ENCODE measurements around the gene GRK4.

Gene GRK4

GRCh38 chr4:3010998-3011397 is 47.6 kb downstream of the GRK4 start:
- peak; percentile 23 for DNase-seq (ENCODE audit: low read depth, low spot score)

- no peak for DNase-seq (ENCODE audit: low read depth, low spot score)
Observed at GRCh38 chr4:3011456-3012220, 48.3 kb downstream of the GRK4 start.

DNA sequence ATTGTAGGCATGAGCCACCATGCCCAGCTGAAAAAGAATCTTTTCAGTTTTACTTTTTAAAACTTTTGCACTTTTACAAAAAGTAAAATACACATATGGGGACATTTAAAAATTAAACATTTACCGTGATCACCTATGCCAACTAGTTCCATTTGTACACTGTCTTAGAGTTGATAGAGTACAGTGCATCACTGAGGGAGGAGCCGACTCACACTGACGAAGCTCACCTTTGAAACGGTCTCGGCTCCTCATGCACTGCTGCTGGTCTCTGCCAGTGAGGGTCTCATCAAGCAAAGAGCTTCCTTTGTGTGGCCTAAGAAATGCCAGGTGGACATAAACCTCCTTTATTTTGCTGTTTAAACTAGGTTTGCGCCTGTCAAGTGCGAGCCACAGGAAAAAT is 50.0 kb downstream of the GRK4 start:
- no peak for DNase-seq (ENCODE audit: low read depth, low spot score)

GRCh38 chr4:3013839-3014350 is 50.5 kb downstream of the GRK4 start:
- DNase-seq (ENCODE audit: low read depth, low spot score) = no peak

DNA sequence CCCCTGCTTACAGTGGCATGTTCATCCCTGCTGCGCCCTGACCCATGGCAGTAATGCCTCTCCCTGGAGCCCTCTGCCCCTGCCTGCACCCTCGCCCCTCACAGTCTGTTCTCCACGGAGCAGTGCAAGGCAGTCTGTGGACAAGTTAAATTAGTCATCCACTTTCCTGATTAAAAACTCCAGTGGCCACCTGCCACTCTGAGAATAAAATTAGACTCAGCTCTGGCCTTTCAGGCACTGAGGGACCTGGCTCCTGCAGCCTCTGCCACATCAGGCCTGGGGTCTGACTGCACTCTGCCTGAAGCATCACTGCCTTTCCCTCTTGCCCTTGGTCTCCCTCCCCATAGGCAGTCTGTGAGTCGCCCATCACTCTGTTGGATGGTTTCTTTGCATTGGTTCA is 53.6 kb downstream of the GRK4 start:
- no peak for DNase-seq (ENCODE audit: low read depth, low spot score)

GRCh38 chr4:3017504-3017903 is 54.1 kb downstream of the GRK4 start:
- peak; percentile 48 for DNase-seq (ENCODE audit: low read depth, low spot score)

- no peak for DNase-seq (ENCODE audit: low read depth, low spot score)
Observed at GRCh38 chr4:3019145-3019846, 55.9 kb downstream of the GRK4 start.

- DNase-seq (ENCODE audit: low read depth, low spot score) = no peak
Observed at GRCh38 chr4:3021127-3021526, 57.8 kb downstream of the GRK4 start.

- DNase-seq (ENCODE audit: low read depth, low spot score) = no peak
Observed at GRCh38 chr4:3021627-3022026, 58.3 kb downstream of the GRK4 start.

DNA sequence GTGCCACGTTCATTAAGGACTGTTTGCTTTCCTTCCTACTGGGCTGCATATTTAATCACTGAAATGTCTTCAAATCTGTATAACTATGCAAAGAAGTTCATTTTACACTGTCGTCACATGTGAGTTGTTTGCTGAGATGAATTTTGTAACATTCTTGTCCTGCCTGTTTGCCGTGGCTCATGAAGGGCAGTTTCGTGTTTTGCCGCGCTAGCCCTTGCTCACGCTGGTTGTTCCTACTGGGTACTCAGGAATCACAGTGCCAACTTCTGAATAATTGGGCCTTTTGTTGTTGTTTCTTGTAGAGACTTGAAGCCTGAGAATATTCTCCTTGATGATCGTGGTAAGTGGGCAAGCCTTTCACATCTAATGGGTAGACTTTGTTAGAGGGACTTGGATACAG is 58.7 kb downstream of the GRK4 start:
- no peak for DNase-seq (ENCODE audit: low read depth, low spot score)

DNA sequence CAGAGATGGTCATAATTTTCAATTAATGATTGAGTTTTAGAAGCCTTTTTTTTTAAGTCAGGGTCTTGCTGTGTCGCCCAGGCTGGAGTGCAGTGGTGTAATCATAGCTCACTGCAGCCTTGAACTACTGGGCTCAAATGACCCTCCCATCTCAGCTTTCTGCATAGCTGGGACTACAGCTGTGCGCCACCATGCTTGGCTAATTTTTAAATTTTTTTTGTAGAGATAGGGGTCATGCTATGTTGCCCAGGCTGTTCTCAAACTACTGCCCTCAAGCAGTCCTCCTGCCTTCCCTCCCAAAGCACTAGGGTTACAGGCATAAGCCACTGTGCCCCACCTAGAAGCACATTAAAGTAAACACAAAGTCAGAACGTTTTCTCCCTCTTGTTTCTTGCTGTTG is 59.3 kb downstream of the GRK4 start:
- no peak for DNase-seq (ENCODE audit: low read depth, low spot score)

DNA sequence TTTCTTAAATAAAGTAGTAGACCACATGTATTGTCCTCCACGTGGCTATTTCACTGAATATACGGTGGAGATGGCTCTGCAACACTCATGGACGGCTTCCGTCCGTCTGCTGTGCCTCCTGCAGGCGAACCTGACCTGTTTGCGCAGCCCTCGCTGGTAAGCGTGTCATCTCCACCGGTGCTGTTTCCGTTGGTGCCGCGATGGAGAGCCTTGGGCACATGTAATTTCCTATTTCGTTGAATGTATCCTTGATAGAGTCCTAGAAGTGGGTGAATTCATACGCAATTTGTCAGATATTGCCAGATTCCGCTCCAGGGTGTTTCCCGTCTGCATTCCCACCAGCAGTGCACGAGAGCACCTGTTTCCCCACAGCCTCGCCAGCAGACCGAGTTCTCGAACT is 62.5 kb downstream of the GRK4 start:
- no peak for DNase-seq (ENCODE audit: low read depth, low spot score)

DNA sequence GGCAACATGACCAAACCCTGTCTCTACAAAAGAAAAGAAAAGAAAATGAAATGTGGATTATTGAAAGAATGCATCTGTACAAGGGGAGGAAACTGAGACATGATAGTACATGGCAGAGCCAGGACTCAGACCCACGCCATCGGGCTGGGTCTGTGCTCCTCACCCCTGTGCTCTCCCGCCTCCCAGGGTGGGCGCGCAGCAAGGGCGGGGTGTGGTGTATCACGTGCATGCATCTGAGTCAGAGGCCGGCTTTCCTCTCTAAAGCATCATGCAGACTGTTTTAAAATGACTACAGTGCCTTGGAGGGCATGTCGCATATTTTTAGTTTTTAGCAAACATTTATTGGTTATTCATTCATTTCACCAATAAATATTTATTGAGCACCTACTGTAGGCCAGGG is 63.2 kb downstream of the GRK4 start:
- DNase-seq (ENCODE audit: low read depth, low spot score) = no peak

GRCh38 chr4:3029464-3029863 is 66.1 kb downstream of the GRK4 start:
- DNase-seq (ENCODE audit: low read depth, low spot score) = no peak

- DNase-seq (ENCODE audit: low read depth, low spot score) = no peak
Observed at GRCh38 chr4:3030566-3031356, 67.4 kb downstream of the GRK4 start.

DNA sequence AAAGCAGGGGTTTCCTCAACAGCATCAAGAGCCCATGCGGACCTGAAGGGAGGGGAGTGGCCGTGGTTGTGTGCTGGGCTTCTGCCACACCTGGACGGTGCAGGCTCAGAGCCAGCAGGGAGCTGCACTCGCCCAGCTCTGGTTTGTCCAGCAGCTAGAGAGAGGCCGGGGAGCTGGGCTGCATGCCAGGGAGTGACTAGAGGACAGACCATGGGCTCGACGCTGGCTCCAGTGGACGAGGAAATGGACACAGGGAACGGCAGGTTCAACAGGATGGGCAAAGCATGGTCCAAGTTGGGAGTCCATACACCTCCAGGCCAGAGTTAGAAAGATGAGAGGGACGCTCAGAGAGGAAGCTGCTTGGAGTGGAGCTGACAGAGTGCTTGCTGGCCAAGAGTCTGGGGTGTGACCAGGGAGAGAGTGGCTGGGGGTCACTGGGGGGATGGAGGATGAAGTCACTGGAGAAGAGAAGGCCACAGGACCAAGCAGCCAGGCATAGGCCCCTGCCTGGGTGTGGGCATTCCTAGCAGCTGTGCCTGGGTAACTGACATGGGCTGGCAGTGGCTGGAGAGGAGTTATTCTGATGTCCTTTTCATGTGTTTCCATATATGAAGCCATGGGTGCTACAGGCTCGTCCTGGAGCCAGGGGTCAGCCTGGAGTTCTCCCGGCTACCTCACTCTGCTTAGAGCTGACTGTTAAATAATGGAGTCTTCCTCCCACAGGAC is 68.1 kb downstream of the GRK4 start:
- no peak for DNase-seq (ENCODE audit: low read depth, low spot score)

DNA sequence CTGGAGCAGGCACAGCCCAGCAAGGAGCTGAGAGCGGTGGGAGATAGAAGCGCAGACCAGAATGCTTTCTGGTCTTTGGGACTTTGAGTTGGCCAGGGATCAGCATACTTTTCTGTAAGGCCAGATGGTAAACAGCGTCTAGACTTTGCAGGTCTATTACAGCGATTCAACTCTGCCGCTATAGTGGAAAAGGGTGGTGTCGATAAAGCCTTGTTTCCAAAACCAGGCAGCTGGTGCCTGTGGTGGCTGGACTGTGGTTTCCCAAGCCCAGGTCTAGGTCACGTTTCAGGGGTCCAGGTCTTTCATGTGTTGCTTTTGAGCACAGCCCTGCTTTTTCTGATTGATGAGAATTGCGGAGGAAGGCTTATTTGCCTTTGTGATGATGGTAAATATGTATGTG is 70.9 kb downstream of the GRK4 start:
- DNase-seq (ENCODE audit: low read depth, low spot score) = no peak

- DNase-seq (ENCODE audit: low read depth, low spot score) = no peak
Observed at GRCh38 chr4:3035249-3035648, 71.9 kb downstream of the GRK4 start.

- DNase-seq (ENCODE audit: low read depth, low spot score) = no peak
Observed at GRCh38 chr4:3035674-3036073, 72.3 kb downstream of the GRK4 start.

- DNase-seq (ENCODE audit: low read depth, low spot score) = no peak
Observed at GRCh38 chr4:3036131-3036952, 73.0 kb downstream of the GRK4 start.

DNA sequence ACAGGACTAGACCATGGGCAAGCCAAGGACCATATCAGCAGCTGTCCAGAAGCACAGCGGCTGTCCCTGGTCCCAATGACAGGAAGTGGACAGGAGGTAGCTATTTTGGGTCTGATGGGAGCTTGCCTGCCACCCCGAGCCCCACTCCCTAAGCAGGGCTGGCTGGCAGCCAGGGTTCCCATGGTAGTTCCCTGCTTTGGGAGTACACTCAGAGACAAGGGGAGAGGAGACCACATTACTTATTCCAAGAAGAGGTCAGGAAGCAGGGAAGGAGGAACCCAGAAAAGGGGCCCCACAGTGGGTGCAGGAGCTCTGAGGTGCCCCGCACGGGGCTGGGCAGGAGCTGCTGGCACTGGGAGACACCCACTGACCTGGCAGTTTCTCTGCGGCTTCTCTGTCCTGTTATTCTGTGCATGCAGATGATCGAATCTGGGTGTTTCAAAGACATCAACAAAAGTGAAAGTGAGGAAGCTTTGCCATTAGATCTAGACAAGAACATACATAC is 74.6 kb downstream of the GRK4 start:
- peak; percentile 23 for DNase-seq (ENCODE audit: low read depth, low spot score)
